ENCODE measurements around the gene WDPCP.

DNA sequence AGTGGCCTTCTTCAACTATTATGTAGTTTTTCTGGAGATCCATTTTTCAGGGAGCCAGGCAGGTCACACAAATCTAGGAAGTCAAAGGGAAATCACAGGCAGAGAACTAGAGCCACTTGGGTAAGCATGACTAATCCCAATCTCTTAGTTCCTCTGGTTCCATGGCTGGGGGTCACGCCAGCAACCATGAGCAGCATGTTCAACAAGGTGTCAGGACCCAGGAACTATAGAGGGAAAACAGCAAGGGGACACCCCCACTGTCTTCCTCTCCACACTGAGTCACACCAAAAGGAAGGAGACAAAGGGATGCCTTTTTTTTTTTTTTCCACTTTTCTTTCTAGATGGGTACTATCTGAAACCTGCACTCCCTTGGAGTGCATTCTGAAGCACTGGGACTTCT is 286.8 kb downstream of the WDPCP start:
- TF ChIP-seq, protein P1, sequence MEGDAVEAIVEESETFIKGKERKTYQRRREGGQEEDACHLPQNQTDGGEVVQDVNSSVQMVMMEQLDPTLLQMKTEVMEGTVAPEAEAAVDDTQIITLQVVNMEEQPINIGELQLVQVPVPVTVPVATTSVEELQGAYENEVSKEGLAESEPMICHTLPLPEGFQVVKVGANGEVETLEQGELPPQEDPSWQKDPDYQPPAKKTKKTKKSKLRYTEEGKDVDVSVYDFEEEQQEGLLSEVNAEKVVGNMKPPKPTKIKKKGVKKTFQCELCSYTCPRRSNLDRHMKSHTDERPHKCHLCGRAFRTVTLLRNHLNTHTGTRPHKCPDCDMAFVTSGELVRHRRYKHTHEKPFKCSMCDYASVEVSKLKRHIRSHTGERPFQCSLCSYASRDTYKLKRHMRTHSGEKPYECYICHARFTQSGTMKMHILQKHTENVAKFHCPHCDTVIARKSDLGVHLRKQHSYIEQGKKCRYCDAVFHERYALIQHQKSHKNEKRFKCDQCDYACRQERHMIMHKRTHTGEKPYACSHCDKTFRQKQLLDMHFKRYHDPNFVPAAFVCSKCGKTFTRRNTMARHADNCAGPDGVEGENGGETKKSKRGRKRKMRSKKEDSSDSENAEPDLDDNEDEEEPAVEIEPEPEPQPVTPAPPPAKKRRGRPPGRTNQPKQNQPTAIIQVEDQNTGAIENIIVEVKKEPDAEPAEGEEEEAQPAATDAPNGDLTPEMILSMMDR (IDR thresholded peaks at IDR 0.05), result no peak
- TF ChIP-seq POLR2A (IDR thresholded peaks at IDR 0.05), result no peak
